Epithelial cell of esophagus (primary cell): ENCODE data around the gene NENF.

Experiments used
- DNase-seq: peaks from one replicate; pipeline ENCODE4 v3.0.0; 2010; ENCODE audit warnings: low read depth
- H3K4me3 ChIP-seq: 2 replicates; pipeline ENCODE4 v1.5.1; 2011; ENCODE audit warnings: mild to moderate bottlenecking, low read length, control low read depth
- CTCF ChIP-seq: IDR thresholded peaks from 2 replicates; pipeline ENCODE4 v1.5.1; 2011; ENCODE audit warnings: low read depth, mild to moderate bottlenecking, low read length, control low read depth, inconsistent platforms; ENCODE audit not compliant: insufficient read depth; ENCODE audit errors: missing control alignments

NENF gene

GRCh38 chr1:212486619-212486975, 53.9 kb downstream of the NENF start:
- no peak overlapping the region for H3K4me3 ChIP-seq
- DNase-seq = no peak
- TF ChIP-seq CTCF = no peak

- no peak for DNase-seq
- no peak for TF ChIP-seq CTCF
Observed at GRCh38 chr1:212487286-212487685, 54.6 kb downstream of the NENF start.

GRCh38 chr1:212487774-212488435, 55.2 kb downstream of the NENF start:
- no peak for DNase-seq
- TF ChIP-seq CTCF = no peak
- no peak overlapping the region for H3K4me3 ChIP-seq

More at GRCh38 chr1:212487286-212487685, 54.6 kb downstream of the NENF start:
- H3K4me3 ChIP-seq = no peak overlapping the region

GRCh38 chr1:212488436-212489283, 55.9 kb downstream of the NENF start:
- TF ChIP-seq CTCF = no peak
- DNase-seq = peak; percentile 94
- no peak overlapping the region for H3K4me3 ChIP-seq

GRCh38 chr1:212489284-212489859, 56.7 kb downstream of the NENF start:
- TF ChIP-seq CTCF = no peak
- no peak overlapping the region for H3K4me3 ChIP-seq
- no peak for DNase-seq

GRCh38 chr1:212490276-212490675, 57.6 kb downstream of the NENF start:
- no peak for TF ChIP-seq CTCF
- no peak overlapping the region for H3K4me3 ChIP-seq
- DNase-seq = no peak
